ENCODE data around the gene TMEM9B. TPM values are rescaled to one million over a fixed set of nuclear protein-coding genes. Genes with fewer than 3 reads are reported as not detected.
A peak's percentile ranks its signal among the peaks of the same experiment; 100 is the strongest.

TMEM9B gene
- polyA plus RNA-seq, 1 of the 3 experiments (the other 2 are of a cell fraction): 21.8 TPM

GRCh38 chr11:8964324-8965320 lies at the start of gene TMEM9B (continued):
- no peak for TF ChIP-seq PBX3 (IDR thresholded peaks at IDR 0.05)
- peak; percentile 77 for TF ChIP-seq TAF1 (IDR thresholded peaks at IDR 0.05; ENCODE audit: borderline replicate concordance, low read depth, low read length)
- peak; percentile 91 for TF ChIP-seq ELF1 (IDR thresholded peaks at IDR 0.05)
- TF ChIP-seq JUND (IDR thresholded peaks at IDR 0.05): no peak; the same call in 1 of the 2 replicates
- TF ChIP-seq RXRA (IDR thresholded peaks at IDR 0.05; ENCODE audit: borderline replicate concordance, low read depth): peak; percentile 20; the same call in 1 of the 2 replicates
- TF ChIP-seq CHD2 (IDR thresholded peaks at IDR 0.05; ENCODE audit: low read length, partially characterized antibody): peak; percentile 72
- TF ChIP-seq SMC3 (IDR thresholded peaks at IDR 0.05; ENCODE audit: low read depth, low read length): 0 out of 2 replicates have a peak, but pooled peaks have one; percentile 5
- no peak for TF ChIP-seq RCOR1 (IDR thresholded peaks at IDR 0.05; ENCODE audit: low read length)
- no peak for TF ChIP-seq USF2 (IDR thresholded peaks at IDR 0.05; ENCODE audit: borderline replicate concordance, low read depth, low read length)

- Histone ChIP-seq H3K4me3 (ENCODE audit: low read depth in 2 of 2, low read length in 1 of 2) (no peak overlapping the region), H3K36me3 (replicated peaks in 1 of 2; ENCODE audit: control insufficient read depth in 1 of 2, insufficient read depth in 2 of 2, low read length in 1 of 2) (no peaks in the 10 kb centered on the region), H3F3A (replicated peaks; ENCODE audit: insufficient read depth) (no peaks in the 10 kb centered on the region), H3K27me3 (ENCODE audit: insufficient read depth) (no peaks in the 10 kb centered on the region), H2AFZ (ENCODE audit: low read depth) (no peak overlapping the region), H4K20me1 (ENCODE audit: insufficient read depth) (no peaks in the 10 kb centered on the region), H3K79me2 (ENCODE audit: insufficient read depth) (no peaks in the 10 kb centered on the region), H3K27ac (ENCODE audit: low read depth in 2 of 2, low read length in 1 of 2) (no peak overlapping the region), H3K9me3 (no peaks in the 10 kb centered on the region; the same call in 1 of the 2 replicates), H3K4me1 (ENCODE audit: control insufficient read depth in 1 of 2, insufficient read depth in 2 of 2, low read depth in 1 of 2, low read length in 1 of 2) (peaks cover 0 to 2% of the 10 kb centered on the region in 2 experiments; a peak in 2 of 4 replicates), H3K4me2 (no peak overlapping the region), H3K9me2 (no peaks in the 10 kb centered on the region), H3K9ac (no peak overlapping the region)
- CTCF ChIA-PET: interaction anchor here (0.6 to 10.4 kb wide), 7 partner anchors 7 to 493 kb away, joined by 3 to 205 read pairs (median 7); no protein-coding TSS in a partner anchor
- no peak for DNase-seq
- POLR2A ChIA-PET: no interaction called here
- WGBS (ENCODE audit: low lambda C conversion rate): 79% methylated on average over 4 of the region's 4 CpGs
- TF ChIP-seq USF1 (IDR thresholded peaks at IDR 0.05; ENCODE audit: borderline replicate concordance, low read depth): no peak
- TF ChIP-seq MXI1 (IDR thresholded peaks at IDR 0.05; ENCODE audit: low read depth, low read length): no peak
- no peak for TF ChIP-seq GATA2 (CRISPR knock-in tag; IDR thresholded peaks at IDR 0.05)
- TF ChIP-seq GABPA (IDR thresholded peaks at IDR 0.05; ENCODE audit: low read depth): no peak
- no peak for TF ChIP-seq EZH2phosphoT487 (IDR thresholded peaks at IDR 0.05; ENCODE audit: borderline replicate concordance, low read depth)
- TF ChIP-seq ELF1 (IDR thresholded peaks at IDR 0.05): no peak
- TF ChIP-seq TEAD4 (IDR thresholded peaks at IDR 0.05; ENCODE audit: borderline replicate concordance, insufficient read depth): no peak
- TF ChIP-seq NRF1 (IDR thresholded peaks at IDR 0.05; ENCODE audit: low read depth, low read length): no peak
- TF ChIP-seq MAX (IDR thresholded peaks at IDR 0.05; ENCODE audit: low read depth): no peak
- TF ChIP-seq POLR2AphosphoS5 (IDR thresholded peaks at IDR 0.05; ENCODE audit: low read depth, low read length): no peak
- TF ChIP-seq JUND (IDR thresholded peaks at IDR 0.05): no peak
- TF ChIP-seq CHD2 (IDR thresholded peaks at IDR 0.05; ENCODE audit: low read length, partially characterized antibody): no peak
- TF ChIP-seq NFIC (IDR thresholded peaks at IDR 0.05; ENCODE audit: borderline replicate concordance): no peak
- TF ChIP-seq REST (IDR thresholded peaks at IDR 0.05; ENCODE audit: low read depth, low read length): no peak
- no peak for TF ChIP-seq EP300 (IDR thresholded peaks at IDR 0.05; ENCODE audit: borderline replicate concordance in 1 of 2, low read depth in 1 of 2, low read length in 1 of 2)
- no peak for TF ChIP-seq IRF3 (IDR thresholded peaks at IDR 0.05; ENCODE audit: low read depth, low read length)
Observed at GRCh38 chr11:9013373-9013772, 49.1 kb upstream of the TMEM9B start.
